ENCODE results near the gene ODC1.

Gene ODC1

GRCh38 chr2:10423400-10423774 is 24.7 kb downstream of the ODC1 start:
- Histone ChIP-seq H3K4me3 (ENCODE audit: low read depth, low read length) (no peak overlapping the region), H3K79me2 (ENCODE audit: control insufficient read depth, insufficient read depth, low read length, unreplicated experiment) (no peaks in the 10 kb centered on the region), H3K27ac (ENCODE audit: low read depth, low read length) (no peak overlapping the region), H3K4me1 (ENCODE audit: control insufficient read depth, insufficient read depth, low read length, unreplicated experiment) (no peaks in the 10 kb centered on the region), H3K27me3 (ENCODE audit: insufficient read depth, low read length) (no peaks in the 10 kb centered on the region), H2AFZ (ENCODE audit: low read length, unreplicated experiment) (no peak overlapping the region), H3K36me3 (ENCODE audit: insufficient read depth, low read length) (no peaks in the 10 kb centered on the region)

GRCh38 chr2:10422732-10423399 is 25.3 kb downstream of the ODC1 start:
- no peak overlapping the region for H3K27ac ChIP-seq (ENCODE audit: low read depth, low read length)
- no peaks in the 10 kb centered on the region for H3K36me3 ChIP-seq (ENCODE audit: insufficient read depth, low read length)
- no peak overlapping the region for H2AFZ ChIP-seq (ENCODE audit: low read length, unreplicated experiment)
- H3K27me3 ChIP-seq (ENCODE audit: insufficient read depth, low read length), result no peaks in the 10 kb centered on the region
- no peaks in the 10 kb centered on the region for H3K79me2 ChIP-seq (ENCODE audit: control insufficient read depth, insufficient read depth, low read length, unreplicated experiment)
- H3K4me3 ChIP-seq (ENCODE audit: low read depth, low read length), result no peak overlapping the region
- H3K4me1 ChIP-seq (ENCODE audit: control insufficient read depth, insufficient read depth, low read length, unreplicated experiment), result no peaks in the 10 kb centered on the region

GRCh38 chr2:10422251-10422650 is 25.9 kb downstream of the ODC1 start:
- no peaks in the 10 kb centered on the region for H3K27me3 ChIP-seq (ENCODE audit: insufficient read depth, low read length)
- H3K27ac ChIP-seq (ENCODE audit: low read depth, low read length), result no peak overlapping the region
- H3K4me3 ChIP-seq (ENCODE audit: low read depth, low read length), result no peak overlapping the region
- H3K36me3 ChIP-seq (ENCODE audit: insufficient read depth, low read length), result no peaks in the 10 kb centered on the region
- H2AFZ ChIP-seq (ENCODE audit: low read length, unreplicated experiment), result no peak overlapping the region
- no peaks in the 10 kb centered on the region for H3K79me2 ChIP-seq (ENCODE audit: control insufficient read depth, insufficient read depth, low read length, unreplicated experiment)
- no peaks in the 10 kb centered on the region for H3K4me1 ChIP-seq (ENCODE audit: control insufficient read depth, insufficient read depth, low read length, unreplicated experiment)

- no peaks in the 10 kb centered on the region for H3K4me1 ChIP-seq (ENCODE audit: control insufficient read depth, insufficient read depth, low read length, unreplicated experiment)
- H3K27ac ChIP-seq (ENCODE audit: low read depth, low read length), result no peak overlapping the region
- no peaks in the 10 kb centered on the region for H3K27me3 ChIP-seq (ENCODE audit: insufficient read depth, low read length)
- peaks cover 2% of the 10 kb centered on the region for H3K79me2 ChIP-seq (ENCODE audit: control insufficient read depth, insufficient read depth, low read length, unreplicated experiment)
- no peaks in the 10 kb centered on the region for H3K36me3 ChIP-seq (ENCODE audit: insufficient read depth, low read length)
- no peak overlapping the region for H3K4me3 ChIP-seq (ENCODE audit: low read depth, low read length)
- H2AFZ ChIP-seq (ENCODE audit: low read length, unreplicated experiment), result no peak overlapping the region
Observed at GRCh38 chr2:10419553-10420257, 28.4 kb downstream of the ODC1 start.

GRCh38 chr2:10417551-10418335 is 30.4 kb downstream of the ODC1 start:
- Histone ChIP-seq H3K36me3 (ENCODE audit: insufficient read depth, low read length) (no peaks in the 10 kb centered on the region), H3K4me1 (ENCODE audit: control insufficient read depth, insufficient read depth, low read length, unreplicated experiment) (peaks cover 10% of the 10 kb centered on the region), H3K4me3 (ENCODE audit: low read depth, low read length) (no peak overlapping the region)

GRCh38 chr2:10415640-10416039 is 32.5 kb downstream of the ODC1 start:
- Histone ChIP-seq H2AFZ (ENCODE audit: low read length, unreplicated experiment) (no peak overlapping the region), H3K4me1 (ENCODE audit: control insufficient read depth, insufficient read depth, low read length, unreplicated experiment) (peaks cover 10% of the 10 kb centered on the region), H3K36me3 (ENCODE audit: insufficient read depth, low read length) (peaks cover 6% of the 10 kb centered on the region; the same call in 1 of the 2 replicates), H3K79me2 (ENCODE audit: control insufficient read depth, insufficient read depth, low read length, unreplicated experiment) (peaks cover 2% of the 10 kb centered on the region), H3K4me3 (ENCODE audit: low read depth, low read length) (no peak overlapping the region), H3K27me3 (ENCODE audit: insufficient read depth, low read length) (no peaks in the 10 kb centered on the region), H3K27ac (ENCODE audit: low read depth, low read length) (no peak overlapping the region)

More at GRCh38 chr2:10417551-10418335, 30.4 kb downstream of the ODC1 start:
- H3K27ac ChIP-seq (ENCODE audit: low read depth, low read length), result no peak overlapping the region
- H2AFZ ChIP-seq (ENCODE audit: low read length, unreplicated experiment), result no peak overlapping the region
- no peaks in the 10 kb centered on the region for H3K27me3 ChIP-seq (ENCODE audit: insufficient read depth, low read length)
- H3K79me2 ChIP-seq (ENCODE audit: control insufficient read depth, insufficient read depth, low read length, unreplicated experiment), result peaks cover 2% of the 10 kb centered on the region

GRCh38 chr2:10415048-10415447 is 33.1 kb downstream of the ODC1 start:
- Histone ChIP-seq H3K27ac (ENCODE audit: low read depth, low read length) (no peak overlapping the region), H3K4me3 (ENCODE audit: low read depth, low read length) (no peak overlapping the region), H3K27me3 (ENCODE audit: insufficient read depth, low read length) (no peaks in the 10 kb centered on the region), H3K79me2 (ENCODE audit: control insufficient read depth, insufficient read depth, low read length, unreplicated experiment) (peaks cover 2% of the 10 kb centered on the region), H3K4me1 (ENCODE audit: control insufficient read depth, insufficient read depth, low read length, unreplicated experiment) (peaks cover 10% of the 10 kb centered on the region), H3K36me3 (ENCODE audit: insufficient read depth, low read length) (peaks cover 6% of the 10 kb centered on the region; the same call in 1 of the 2 replicates), H2AFZ (ENCODE audit: low read length, unreplicated experiment) (no peak overlapping the region)

GRCh38 chr2:10414591-10414990 is 33.5 kb downstream of the ODC1 start:
- no peaks in the 10 kb centered on the region for H3K27me3 ChIP-seq (ENCODE audit: insufficient read depth, low read length)
- H3K79me2 ChIP-seq (ENCODE audit: control insufficient read depth, insufficient read depth, low read length, unreplicated experiment), result peaks cover 2% of the 10 kb centered on the region
- no peak overlapping the region for H2AFZ ChIP-seq (ENCODE audit: low read length, unreplicated experiment)
- peaks cover 6% of the 10 kb centered on the region; the same call in 1 of the 2 replicates for H3K36me3 ChIP-seq (ENCODE audit: insufficient read depth, low read length)
- peaks cover 10% of the 10 kb centered on the region for H3K4me1 ChIP-seq (ENCODE audit: control insufficient read depth, insufficient read depth, low read length, unreplicated experiment)
- no peak overlapping the region for H3K27ac ChIP-seq (ENCODE audit: low read depth, low read length)
- no peak overlapping the region for H3K4me3 ChIP-seq (ENCODE audit: low read depth, low read length)

- Histone ChIP-seq H3K27ac (ENCODE audit: low read depth, low read length) (no peak overlapping the region), H3K4me1 (ENCODE audit: control insufficient read depth, insufficient read depth, low read length, unreplicated experiment) (peaks cover 11% of the 10 kb centered on the region)
Observed at GRCh38 chr2:10413991-10414451, 34.1 kb downstream of the ODC1 start.

GRCh38 chr2:10413503-10413902 is 34.6 kb downstream of the ODC1 start:
- H2AFZ ChIP-seq (ENCODE audit: low read length, unreplicated experiment), result no peak overlapping the region
- H3K4me3 ChIP-seq (ENCODE audit: low read depth, low read length), result no peak overlapping the region
- peaks cover 6% of the 10 kb centered on the region; the same call in 1 of the 2 replicates for H3K36me3 ChIP-seq (ENCODE audit: insufficient read depth, low read length)
- H3K27me3 ChIP-seq (ENCODE audit: insufficient read depth, low read length), result no peaks in the 10 kb centered on the region
- no peak overlapping the region for H3K27ac ChIP-seq (ENCODE audit: low read depth, low read length)
- H3K79me2 ChIP-seq (ENCODE audit: control insufficient read depth, insufficient read depth, low read length, unreplicated experiment), result peaks cover 2% of the 10 kb centered on the region
- peaks cover 16% of the 10 kb centered on the region for H3K4me1 ChIP-seq (ENCODE audit: control insufficient read depth, insufficient read depth, low read length, unreplicated experiment)

More at GRCh38 chr2:10413991-10414451, 34.1 kb downstream of the ODC1 start:
- Histone ChIP-seq H3K27me3 (ENCODE audit: insufficient read depth, low read length) (no peaks in the 10 kb centered on the region), H3K4me3 (ENCODE audit: low read depth, low read length) (no peak overlapping the region), H3K36me3 (ENCODE audit: insufficient read depth, low read length) (peaks cover 6% of the 10 kb centered on the region; the same call in 1 of the 2 replicates), H2AFZ (ENCODE audit: low read length, unreplicated experiment) (no peak overlapping the region), H3K79me2 (ENCODE audit: control insufficient read depth, insufficient read depth, low read length, unreplicated experiment) (peaks cover 2% of the 10 kb centered on the region)

All from ACC112 (cell line).